WTC11 (cell line): ENCODE measurements around the gene STK32A.

ENCODE experiments used
- JUN ChIP-seq: sonication (generic); formaldehyde crosslinking; IDR thresholded peaks from 2 replicates; pipeline ENCODE4 v1.8.0; 2023; ENCODE audit warnings: mild to moderate bottlenecking, missing genetic modification reagents
- NFE2L1 ChIP-seq: sonication (generic); formaldehyde crosslinking; IDR thresholded peaks from 2 replicates; pipeline ENCODE4 v1.8.1; 2023; ENCODE audit warnings: missing genetic modification reagents
- NR2C2 ChIP-seq: sonication (generic); formaldehyde crosslinking; IDR thresholded peaks from 2 replicates; pipeline ENCODE4 v1.8.0; 2022; ENCODE audit warnings: mild to moderate bottlenecking, missing genetic modification reagents
- SP1 ChIP-seq: sonication (generic); formaldehyde crosslinking; conservative IDR thresholded peaks from 2 replicates; pipeline ENCODE4 v1.8.1; 2022; ENCODE audit warnings: missing genetic modification reagents
- ZNF263 ChIP-seq: sonication (generic); formaldehyde crosslinking; IDR thresholded peaks from 2 replicates; pipeline ENCODE4 v1.8.1; 2022; ENCODE audit warnings: low read depth, mild to moderate bottlenecking, moderate library complexity, missing genetic modification reagents
- TF ChIP-seq, protein P1 (sequence below): fragments of 200-600 bp; IDR thresholded peaks from 2 replicates; pipeline ENCODE4 v1.8.0; 2022; ENCODE audit warnings: antibody characterized with exemption
- TF ChIP-seq, protein P2 (sequence below): sonication (generic); formaldehyde crosslinking; conservative IDR thresholded peaks from 2 replicates; pipeline ENCODE4 v1.8.1; 2022; ENCODE audit warnings: mild to moderate bottlenecking, missing genetic modification reagents
- TF ChIP-seq, protein P3 (sequence below): sonication (generic); formaldehyde crosslinking; IDR thresholded peaks from 2 replicates; pipeline ENCODE4 v1.8.1; 2022; ENCODE audit warnings: low read depth, missing genetic modification reagents, borderline replicate concordance
- TF ChIP-seq, protein P4 (sequence below): sonication (generic); formaldehyde crosslinking; IDR thresholded peaks from 2 replicates; pipeline ENCODE4 v1.8.1; 2023; ENCODE audit warnings: mild to moderate bottlenecking, moderate library complexity, missing genetic modification reagents
- TF ChIP-seq, protein P5 (sequence below): sonication (generic); formaldehyde crosslinking; IDR thresholded peaks from 2 replicates; pipeline ENCODE4 v1.8.1; 2023; ENCODE audit warnings: mild to moderate bottlenecking, missing genetic modification reagents, moderate library complexity
- TF ChIP-seq, protein P6 (sequence below): sonication (generic); formaldehyde crosslinking; IDR thresholded peaks from 2 replicates; pipeline ENCODE4 v1.8.1; 2023; ENCODE audit warnings: mild to moderate bottlenecking, missing genetic modification reagents, borderline replicate concordance

DNA sequence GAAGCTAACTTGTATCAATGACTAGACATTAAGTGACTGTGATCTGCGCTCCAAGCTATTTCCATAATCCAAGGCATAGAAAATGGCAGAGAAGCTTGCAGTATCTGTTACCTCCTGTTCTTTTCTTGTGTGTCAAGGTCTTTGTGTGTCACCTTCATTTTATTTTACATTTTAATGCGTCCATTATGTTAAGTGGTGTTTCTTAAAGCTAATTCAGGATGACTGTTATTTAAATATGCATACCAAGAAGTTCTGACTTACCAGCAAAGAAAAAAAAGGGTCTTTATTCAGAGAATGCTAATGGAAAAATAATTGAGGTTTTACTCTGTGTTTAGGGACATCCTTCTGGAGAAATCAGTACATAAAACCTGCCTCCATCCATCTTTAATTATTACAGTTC lies 52.3 kb downstream of the STK32A start:
- TF ChIP-seq, protein P1, sequence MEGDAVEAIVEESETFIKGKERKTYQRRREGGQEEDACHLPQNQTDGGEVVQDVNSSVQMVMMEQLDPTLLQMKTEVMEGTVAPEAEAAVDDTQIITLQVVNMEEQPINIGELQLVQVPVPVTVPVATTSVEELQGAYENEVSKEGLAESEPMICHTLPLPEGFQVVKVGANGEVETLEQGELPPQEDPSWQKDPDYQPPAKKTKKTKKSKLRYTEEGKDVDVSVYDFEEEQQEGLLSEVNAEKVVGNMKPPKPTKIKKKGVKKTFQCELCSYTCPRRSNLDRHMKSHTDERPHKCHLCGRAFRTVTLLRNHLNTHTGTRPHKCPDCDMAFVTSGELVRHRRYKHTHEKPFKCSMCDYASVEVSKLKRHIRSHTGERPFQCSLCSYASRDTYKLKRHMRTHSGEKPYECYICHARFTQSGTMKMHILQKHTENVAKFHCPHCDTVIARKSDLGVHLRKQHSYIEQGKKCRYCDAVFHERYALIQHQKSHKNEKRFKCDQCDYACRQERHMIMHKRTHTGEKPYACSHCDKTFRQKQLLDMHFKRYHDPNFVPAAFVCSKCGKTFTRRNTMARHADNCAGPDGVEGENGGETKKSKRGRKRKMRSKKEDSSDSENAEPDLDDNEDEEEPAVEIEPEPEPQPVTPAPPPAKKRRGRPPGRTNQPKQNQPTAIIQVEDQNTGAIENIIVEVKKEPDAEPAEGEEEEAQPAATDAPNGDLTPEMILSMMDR: no peak
- TF ChIP-seq, protein P2, sequence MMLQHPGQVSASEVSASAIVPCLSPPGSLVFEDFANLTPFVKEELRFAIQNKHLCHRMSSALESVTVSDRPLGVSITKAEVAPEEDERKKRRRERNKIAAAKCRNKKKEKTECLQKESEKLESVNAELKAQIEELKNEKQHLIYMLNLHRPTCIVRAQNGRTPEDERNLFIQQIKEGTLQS (CRISPR knock-in tag): no peak
- no peak for TF ChIP-seq ZNF263 (CRISPR knock-in tag)
- TF ChIP-seq, protein P3, sequence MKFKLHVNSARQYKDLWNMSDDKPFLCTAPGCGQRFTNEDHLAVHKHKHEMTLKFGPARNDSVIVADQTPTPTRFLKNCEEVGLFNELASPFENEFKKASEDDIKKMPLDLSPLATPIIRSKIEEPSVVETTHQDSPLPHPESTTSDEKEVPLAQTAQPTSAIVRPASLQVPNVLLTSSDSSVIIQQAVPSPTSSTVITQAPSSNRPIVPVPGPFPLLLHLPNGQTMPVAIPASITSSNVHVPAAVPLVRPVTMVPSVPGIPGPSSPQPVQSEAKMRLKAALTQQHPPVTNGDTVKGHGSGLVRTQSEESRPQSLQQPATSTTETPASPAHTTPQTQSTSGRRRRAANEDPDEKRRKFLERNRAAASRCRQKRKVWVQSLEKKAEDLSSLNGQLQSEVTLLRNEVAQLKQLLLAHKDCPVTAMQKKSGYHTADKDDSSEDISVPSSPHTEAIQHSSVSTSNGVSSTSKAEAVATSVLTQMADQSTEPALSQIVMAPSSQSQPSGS: no peak
- TF ChIP-seq, protein P4, sequence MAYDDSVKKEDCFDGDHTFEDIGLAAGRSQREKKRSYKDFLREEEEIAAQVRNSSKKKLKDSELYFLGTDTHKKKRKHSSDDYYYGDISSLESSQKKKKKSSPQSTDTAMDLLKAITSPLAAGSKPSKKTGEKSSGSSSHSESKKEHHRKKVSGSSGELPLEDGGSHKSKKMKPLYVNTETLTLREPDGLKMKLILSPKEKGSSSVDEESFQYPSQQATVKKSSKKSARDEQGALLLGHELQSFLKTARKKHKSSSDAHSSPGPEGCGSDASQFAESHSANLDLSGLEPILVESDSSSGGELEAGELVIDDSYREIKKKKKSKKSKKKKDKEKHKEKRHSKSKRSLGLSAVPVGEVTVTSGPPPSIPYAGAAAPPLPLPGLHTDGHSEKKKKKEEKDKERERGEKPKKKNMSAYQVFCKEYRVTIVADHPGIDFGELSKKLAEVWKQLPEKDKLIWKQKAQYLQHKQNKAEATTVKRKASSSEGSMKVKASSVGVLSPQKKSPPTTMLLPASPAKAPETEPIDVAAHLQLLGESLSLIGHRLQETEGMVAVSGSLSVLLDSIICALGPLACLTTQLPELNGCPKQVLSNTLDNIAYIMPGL (CRISPR knock-in tag): no peak
- no peak for TF ChIP-seq SP1 (CRISPR knock-in tag)
- no peak for TF ChIP-seq JUN
- TF ChIP-seq, protein P5, sequence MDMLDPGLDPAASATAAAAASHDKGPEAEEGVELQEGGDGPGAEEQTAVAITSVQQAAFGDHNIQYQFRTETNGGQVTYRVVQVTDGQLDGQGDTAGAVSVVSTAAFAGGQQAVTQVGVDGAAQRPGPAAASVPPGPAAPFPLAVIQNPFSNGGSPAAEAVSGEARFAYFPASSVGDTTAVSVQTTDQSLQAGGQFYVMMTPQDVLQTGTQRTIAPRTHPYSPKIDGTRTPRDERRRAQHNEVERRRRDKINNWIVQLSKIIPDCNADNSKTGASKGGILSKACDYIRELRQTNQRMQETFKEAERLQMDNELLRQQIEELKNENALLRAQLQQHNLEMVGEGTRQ: no peak
- TF ChIP-seq NR2C2 (CRISPR knock-in tag): no peak
- TF ChIP-seq, protein P6, sequence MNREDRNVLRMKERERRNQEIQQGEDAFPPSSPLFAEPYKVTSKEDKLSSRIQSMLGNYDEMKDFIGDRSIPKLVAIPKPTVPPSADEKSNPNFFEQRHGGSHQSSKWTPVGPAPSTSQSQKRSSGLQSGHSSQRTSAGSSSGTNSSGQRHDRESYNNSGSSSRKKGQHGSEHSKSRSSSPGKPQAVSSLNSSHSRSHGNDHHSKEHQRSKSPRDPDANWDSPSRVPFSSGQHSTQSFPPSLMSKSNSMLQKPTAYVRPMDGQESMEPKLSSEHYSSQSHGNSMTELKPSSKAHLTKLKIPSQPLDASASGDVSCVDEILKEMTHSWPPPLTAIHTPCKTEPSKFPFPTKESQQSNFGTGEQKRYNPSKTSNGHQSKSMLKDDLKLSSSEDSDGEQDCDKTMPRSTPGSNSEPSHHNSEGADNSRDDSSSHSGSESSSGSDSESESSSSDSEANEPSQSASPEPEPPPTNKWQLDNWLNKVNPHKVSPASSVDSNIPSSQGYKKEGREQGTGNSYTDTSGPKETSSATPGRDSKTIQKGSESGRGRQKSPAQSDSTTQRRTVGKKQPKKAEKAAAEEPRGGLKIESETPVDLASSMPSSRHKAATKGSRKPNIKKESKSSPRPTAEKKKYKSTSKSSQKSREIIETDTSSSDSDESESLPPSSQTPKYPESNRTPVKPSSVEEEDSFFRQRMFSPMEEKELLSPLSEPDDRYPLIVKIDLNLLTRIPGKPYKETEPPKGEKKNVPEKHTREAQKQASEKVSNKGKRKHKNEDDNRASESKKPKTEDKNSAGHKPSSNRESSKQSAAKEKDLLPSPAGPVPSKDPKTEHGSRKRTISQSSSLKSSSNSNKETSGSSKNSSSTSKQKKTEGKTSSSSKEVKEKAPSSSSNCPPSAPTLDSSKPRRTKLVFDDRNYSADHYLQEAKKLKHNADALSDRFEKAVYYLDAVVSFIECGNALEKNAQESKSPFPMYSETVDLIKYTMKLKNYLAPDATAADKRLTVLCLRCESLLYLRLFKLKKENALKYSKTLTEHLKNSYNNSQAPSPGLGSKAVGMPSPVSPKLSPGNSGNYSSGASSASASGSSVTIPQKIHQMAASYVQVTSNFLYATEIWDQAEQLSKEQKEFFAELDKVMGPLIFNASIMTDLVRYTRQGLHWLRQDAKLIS: no peak
- TF ChIP-seq NFE2L1 (CRISPR knock-in tag): no peak
